Gastroesophageal sphincter (tissue), 4 donors: Measurements from ENCODE around the gene TRAPPC1. TPM values are rescaled to one million over a fixed set of nuclear protein-coding genes. Genes with fewer than 3 reads are reported as not detected.

Source experiments
- ATAC-seq: fragments of 150-250 bp; one replicate; pipeline ENCODE4 v1.9.1; 2016; ENCODE audit warnings: mild to moderate bottlenecking, moderate library complexity
- H3K27ac ChIP-seq, 4 donors: fragments of 200-600 bp; sonication (generic) in 3 of 4; 1 replicate in 3 of 4; 2 replicates in 1 of 4; pipeline ENCODE4 v1.5.1; 2016 to 2019
- H3K27me3 ChIP-seq: fragments of 200-600 bp; sonication (generic); one replicate; pipeline ENCODE4 v1.5.1; 2019
- H3K36me3 ChIP-seq, 2 donors: fragments of 200-600 bp; sonication (generic); one replicate each; pipeline ENCODE4 v1.5.1; 2019; ENCODE audit warnings: control low read depth in 1 of 2
- H3K4me1 ChIP-seq, 3 donors: fragments of 200-600 bp; sonication (generic); 1 replicate in 2 of 3; 2 replicates in 1 of 3; pipeline ENCODE4 v1.5.1; 2016 to 2019; ENCODE audit warnings: control low read depth in 2 of 3
- H3K4me3 ChIP-seq, 2 donors: fragments of 200-600 bp; sonication (generic); one replicate each; pipeline ENCODE4 v1.5.1; 2019; ENCODE audit warnings: mild to moderate bottlenecking in 1 of 2, moderate library complexity in 1 of 2
- H3K9me3 ChIP-seq, 3 donors: fragments of 200-600 bp; sonication (generic); one replicate each; pipeline ENCODE4 v1.5.1; 2017 to 2019; ENCODE audit warnings: control low read depth in 2 of 3
- EP300 ChIP-seq: sonication (generic); formaldehyde crosslinking; IDR thresholded peaks from one replicate; pipeline ENCODE4 v1.6.1; 2017; ENCODE audit warnings: antibody characterized with exemption, mild to moderate bottlenecking
- POLR2A ChIP-seq, 2 donors: fragments of 450-650 bp; IDR thresholded peaks; one replicate each; pipeline ENCODE4 v1.6.1; 2017; ENCODE audit warnings: antibody characterized with exemption in 2 of 2, mild to moderate bottlenecking in 2 of 2, moderate library complexity in 1 of 2
- POLR2AphosphoS5 ChIP-seq: sonication (generic); formaldehyde crosslinking; IDR thresholded peaks from one replicate; pipeline ENCODE4 v1.6.1; 2017; ENCODE audit warnings: antibody characterized with exemption
- WGBS, 2 donors: methylation state at CpG; one replicate each; pipeline ENCODE4 v1.1.5; 2018; ENCODE audit warnings: low coverage in 1 of 2; 5-methylcytosine and 5-hydroxymethylcytosine counted together
- small RNA-seq, 4 donors: library from RNA; depleted of rRNA; stranded (forward); fragments of <200 nt; gene quantifications; one replicate each; pipeline ENCODE3, GENCODE V24; 2016
- total RNA-seq, 4 donors: library from RNA; depleted of rRNA; stranded (reverse); fragments of >200 nt; gene quantifications; one replicate each; pipeline ENCODE4 v1.1.0, GENCODE V29; 2016
- TF ChIP-seq, protein P1 (sequence below), 4 experiments: fragments of 200-600 bp in 2 of 4; fragments of 450-650 bp in 2 of 4; sonication (generic) in 1 of 4; IDR thresholded peaks; one replicate each; pipeline ENCODE4 v1.5.1; 2017 to 2019; ENCODE audit warnings: antibody characterized with exemption in 4 of 4, mild to moderate bottlenecking in 2 of 4, moderate library complexity in 2 of 4

The TRAPPC1 gene
- total RNA-seq, 4 donors from 2014 or later, result 20.9 to 44.2 (median 29.0) TPM

DNA sequence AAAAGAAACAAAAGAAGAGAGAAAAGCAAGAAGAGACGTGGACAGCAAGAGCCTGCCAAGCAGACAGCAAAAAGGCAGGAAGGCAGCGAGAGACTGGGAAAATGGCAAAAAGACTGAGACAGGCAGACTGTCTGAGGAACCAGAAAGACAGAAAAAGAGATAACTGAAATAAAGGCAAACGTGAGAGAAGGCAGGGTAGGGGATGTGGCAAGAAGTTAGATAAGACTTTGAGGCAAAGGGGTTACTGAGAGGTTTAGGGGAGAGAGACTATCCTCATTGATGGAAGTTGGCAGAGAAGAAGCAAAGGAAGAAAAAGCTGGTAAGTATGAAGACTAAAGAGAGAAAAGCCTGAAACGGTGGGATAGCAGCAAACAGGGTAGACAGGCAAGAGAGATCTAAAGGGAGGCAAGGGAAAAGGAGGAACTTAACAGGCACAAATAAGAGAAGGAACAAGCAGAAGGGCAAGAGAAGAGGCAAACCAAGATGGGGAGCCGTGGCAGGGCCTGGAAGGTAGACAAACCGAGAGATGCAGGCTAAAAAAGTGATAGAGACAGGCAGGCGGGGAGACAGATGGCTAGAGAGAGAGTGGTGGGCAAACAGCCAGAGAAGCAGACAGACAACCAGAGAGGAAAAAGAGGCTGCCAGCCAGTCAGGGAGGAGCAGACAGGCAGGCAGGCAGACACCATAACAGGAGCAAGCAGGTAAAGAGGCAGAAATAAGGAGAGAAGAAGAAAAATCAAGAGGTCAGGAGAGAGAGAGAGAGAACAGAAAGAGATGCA is 50.3 kb downstream of the TRAPPC1 start:
- Histone ChIP-seq H3K9me3 (no peaks in the 10 kb centered on the region), H3K4me1 (peaks cover 0 to 47% (median 15%) of the 10 kb centered on the region in 3 donors), H3K27me3 (no peaks in the 10 kb centered on the region), H3K4me3 (no peak overlapping the region), H3K27ac (peak overlapping the region in 2 of 4 donors; percentile 87 to 95), H3K36me3 (peaks cover 0 to 16% of the 10 kb centered on the region in 2 donors)
- no peak for ATAC-seq
- WGBS, 2 donors, result 24 to 33% methylated on average over 6 to 7 of the region's 7 CpGs
- TF ChIP-seq POLR2A (IDR thresholded peaks at IDR 0.05), result no peak
- no peak for TF ChIP-seq EP300
- TF ChIP-seq, protein P1, sequence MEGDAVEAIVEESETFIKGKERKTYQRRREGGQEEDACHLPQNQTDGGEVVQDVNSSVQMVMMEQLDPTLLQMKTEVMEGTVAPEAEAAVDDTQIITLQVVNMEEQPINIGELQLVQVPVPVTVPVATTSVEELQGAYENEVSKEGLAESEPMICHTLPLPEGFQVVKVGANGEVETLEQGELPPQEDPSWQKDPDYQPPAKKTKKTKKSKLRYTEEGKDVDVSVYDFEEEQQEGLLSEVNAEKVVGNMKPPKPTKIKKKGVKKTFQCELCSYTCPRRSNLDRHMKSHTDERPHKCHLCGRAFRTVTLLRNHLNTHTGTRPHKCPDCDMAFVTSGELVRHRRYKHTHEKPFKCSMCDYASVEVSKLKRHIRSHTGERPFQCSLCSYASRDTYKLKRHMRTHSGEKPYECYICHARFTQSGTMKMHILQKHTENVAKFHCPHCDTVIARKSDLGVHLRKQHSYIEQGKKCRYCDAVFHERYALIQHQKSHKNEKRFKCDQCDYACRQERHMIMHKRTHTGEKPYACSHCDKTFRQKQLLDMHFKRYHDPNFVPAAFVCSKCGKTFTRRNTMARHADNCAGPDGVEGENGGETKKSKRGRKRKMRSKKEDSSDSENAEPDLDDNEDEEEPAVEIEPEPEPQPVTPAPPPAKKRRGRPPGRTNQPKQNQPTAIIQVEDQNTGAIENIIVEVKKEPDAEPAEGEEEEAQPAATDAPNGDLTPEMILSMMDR (IDR thresholded peaks at IDR 0.05), result no peak
- no peak for TF ChIP-seq POLR2AphosphoS5

Small RNAs within 50 kb of the gene (small RNA-seq; reads per million reads assigned to genes)
- 0 to 2.1 (median 0.69) reads per million in 4 donors for gene SCARNA21

Other genes starting within 250 kb of the TRAPPC1 start
- 10 to 100 TPM; 14.7 to 16.3 (median 15.6) TPM for gene TP53, start 244.5 kb downstream of the TRAPPC1 start, total RNA-seq
- gene WRAP53, start 243.5 kb downstream of the TRAPPC1 start, total RNA-seq, result 1 to 10 TPM; 2.8 to 4.7 (median 3.9) TPM
- under 1 TPM in 2 of 4 donors, not detected in 2; 0.27 to 0.52 TPM for gene EFNB3, start 226.7 kb downstream of the TRAPPC1 start, total RNA-seq
- under 1 TPM in 2 of 4 donors, not detected in 2; 0.08 to 0.31 TPM for gene DNAH2, start 214.2 kb downstream of the TRAPPC1 start, total RNA-seq
- gene KDM6B, start 97.7 kb downstream of the TRAPPC1 start, total RNA-seq, result 10 to 100 TPM in 3 of 4 donors, 1 to 10 TPM in 1; 5.7 to 16.2 (median 15.6) TPM
- gene TMEM88, start 76.9 kb downstream of the TRAPPC1 start, total RNA-seq, result 10 to 100 TPM in 3 of 4 donors, 1 to 10 TPM in 1; 6.5 to 41.6 (median 29.6) TPM
- 10 to 100 TPM; 60.5 to 84.7 (median 69.8) TPM for gene NAA38, start 74.4 kb downstream of the TRAPPC1 start, total RNA-seq
- gene CYB5D1, start 73.9 kb downstream of the TRAPPC1 start, total RNA-seq, result 10 to 100 TPM; 12.0 to 18.7 (median 13.7) TPM
- 100 to 1,000 TPM in 3 of 4 donors, 10 to 100 TPM in 1; 56.7 to 134 (median 120) TPM for gene CHD3, start 43.2 kb downstream of the TRAPPC1 start, total RNA-seq
- gene RNF227, start 15.7 kb downstream of the TRAPPC1 start, total RNA-seq, result 1 to 10 TPM; 1.6 to 5.4 (median 2.1) TPM
- gene KCNAB3, start 2.1 kb downstream of the TRAPPC1 start, total RNA-seq, result 1 to 10 TPM in 1 of 4 donors, under 1 TPM in 1, not detected in 2; 0.58 to 1.3 TPM
- gene CNTROB, start 260 bp upstream of the TRAPPC1 start, total RNA-seq, result 10 to 100 TPM; 15.6 to 31.8 (median 18.2) TPM
- gene GUCY2D, start 70.7 kb upstream of the TRAPPC1 start, total RNA-seq, result not detected
- 1 to 10 TPM in 3 of 4 donors, under 1 TPM in 1; 0.69 to 5.6 (median 2.8) TPM for gene ALOX15B, start 107.1 kb upstream of the TRAPPC1 start, total RNA-seq
- gene ALOX12B, start 155.8 kb upstream of the TRAPPC1 start, total RNA-seq, result under 1 TPM in 1 of 4 donors, not detected in 3; 0.17 TPM
- under 1 TPM in 1 of 4 donors, not detected in 3; 0.37 TPM for gene ALOXE3, start 186.6 kb upstream of the TRAPPC1 start, total RNA-seq
- under 1 TPM in 2 of 4 donors, not detected in 2; 0.89 to 0.94 TPM for gene HES7, start 192.2 kb upstream of the TRAPPC1 start, total RNA-seq
- 100 to 1,000 TPM in 3 of 4 donors, 10 to 100 TPM in 1; 67.1 to 188 (median 136) TPM for gene PER1, start 220.5 kb upstream of the TRAPPC1 start, total RNA-seq
- gene VAMP2, start 231.0 kb upstream of the TRAPPC1 start, total RNA-seq, result 10 to 100 TPM; 14.6 to 39.8 (median 33.4) TPM
- 10 to 100 TPM; 11.2 to 18.8 (median 15.5) TPM for gene TMEM107, start 244.4 kb upstream of the TRAPPC1 start, total RNA-seq